Naive thymus-derived CD4-positive, alpha-beta T cell (primary cell): ENCODE measurements around the gene STX2. TPM values are rescaled to one million over a fixed set of nuclear protein-coding genes. Genes with fewer than 3 reads are reported as not detected.

ENCODE experiments used
- ATAC-seq: fragments of 150-1000 bp; cut with Tn5 transposase; 2 replicates; pipeline ENCODE4 v1.10.0; 2021; ENCODE audit warnings: mild to moderate bottlenecking, moderate library complexity
- CTCF ChIA-PET: fragments of 350-600 bp; sonication (Branson Sonifier 250); formaldehyde crosslinking; loops from one replicate; lab custom pipeline; 2021; ENCODE audit warnings: antibody characterized with exemption; lab: Charles Lee
- POLR2A ChIA-PET: fragments of 350-600 bp; sonication (Branson Sonifier 250); formaldehyde crosslinking; loops from one replicate; lab custom pipeline; 2021; ENCODE audit warnings: antibody characterized with exemption, inconsistent platforms; lab: Charles Lee
- DNase-seq, 9 donors: peaks; one replicate each; pipeline versions ENCODE4 v3.0.0 to v3.0.0-alpha.2; 2020 to 2022; ENCODE audit warnings: mixed read lengths in 1 of 9
- H3K27ac ChIP-seq: one replicate; pipeline ENCODE4 v1.7.0; 2013; ENCODE audit warnings: mild to moderate bottlenecking, low read depth, low read length, moderate library complexity
- H3K27me3 ChIP-seq, 2 donors: one replicate each; pipeline ENCODE4 v1.7.0; 2013; ENCODE audit warnings: low read length in 2 of 2, mild to moderate bottlenecking in 2 of 2, moderate library complexity in 2 of 2; ENCODE audit not compliant: control insufficient read depth in 2 of 2, insufficient read depth in 2 of 2
- H3K36me3 ChIP-seq, 3 experiments: 1 replicate in 2 of 3; 2 replicates in 1 of 3; pipeline ENCODE4 v1.7.0; 2013; ENCODE audit warnings: low read length in 3 of 3, mild to moderate bottlenecking in 3 of 3, moderate library complexity in 1 of 3; ENCODE audit not compliant: insufficient read depth in 3 of 3, control insufficient read depth in 2 of 3
- H3K4me1 ChIP-seq, 2 donors: one replicate each; pipeline ENCODE4 v1.7.0; 2013; ENCODE audit warnings: low read length in 2 of 2, mild to moderate bottlenecking in 2 of 2, moderate library complexity in 1 of 2; ENCODE audit not compliant: control insufficient read depth in 2 of 2, insufficient read depth in 2 of 2
- H3K4me3 ChIP-seq: 2 replicates; pipeline ENCODE4 v1.7.0; 2013; ENCODE audit warnings: mild to moderate bottlenecking, low read length
- H3K9me3 ChIP-seq, 3 experiments: 1 replicate in 2 of 3; 2 replicates in 1 of 3; pipeline ENCODE4 v1.7.0; 2013; ENCODE audit warnings: low read length in 3 of 3; ENCODE audit not compliant: control insufficient read depth in 2 of 3
- H3K27ac Mint-ChIP-seq, 9 donors: one replicate each; pipeline ENCODE4 v1.8.0; 2020 to 2022; ENCODE audit warnings: mixed read lengths in 9 of 9, mild to moderate bottlenecking in 8 of 9, moderate library complexity in 5 of 9, inconsistent platforms in 2 of 9
- H3K27me3 Mint-ChIP-seq, 5 donors: one replicate each; pipeline ENCODE4 v1.8.0; 2021 to 2022; ENCODE audit warnings: mixed read lengths in 5 of 5, mild to moderate bottlenecking in 1 of 5
- H3K36me3 Mint-ChIP-seq, 5 donors: one replicate each; pipeline ENCODE4 v1.8.0; 2020 to 2022; ENCODE audit warnings: mixed read lengths in 5 of 5, mild to moderate bottlenecking in 3 of 5, inconsistent platforms in 1 of 5
- H3K4me1 Mint-ChIP-seq, 7 donors: one replicate each; pipeline ENCODE4 v1.8.0; 2020 to 2022; ENCODE audit warnings: mixed read lengths in 7 of 7, mild to moderate bottlenecking in 3 of 7, inconsistent platforms in 1 of 7
- H3K4me3 Mint-ChIP-seq, 10 donors: one replicate each; pipeline ENCODE4 v1.8.0; 2020 to 2022; ENCODE audit warnings: mild to moderate bottlenecking in 10 of 10, mixed read lengths in 10 of 10, moderate library complexity in 6 of 10, inconsistent platforms in 2 of 10
- H3K9me3 Mint-ChIP-seq, 11 donors: one replicate each; pipeline ENCODE4 v1.8.0; 2020 to 2022; ENCODE audit warnings: mixed read lengths in 11 of 11, mild to moderate bottlenecking in 4 of 11, inconsistent platforms in 1 of 11, moderate library complexity in 1 of 11
- intact Hi-C, 2 donors: fragments of 100-400 bp; cut with micrococcal nuclease; formaldehyde crosslinking; loops; one replicate each; pipeline ENCODE4 v1.15.1; 2023
- polyA plus RNA-seq, 2 donors: library from polyadenylated mRNA; unstranded; fragments of 300-500 nt; fragmentation: Illumina TruSeq; gene quantifications; one replicate each; pipeline ENCODE4 v1.2.3, GENCODE V29; 2021
- total RNA-seq, 6 experiments: library from RNA in 5 of 6; stranded (reverse) in 5 of 6; gene quantifications; 1 replicate in 5 of 6; 2 replicates in 1 of 6; pipeline ENCODE4 v1.2.3 and lab custom pipeline; 2021 to 2026

Gene STX2
- total and polyA plus RNA-seq, 7 experiments from 2014 or later: 7.6 to 30.3 (median 19.0) TPM

GRCh38 chr12:130796985-130797686 lies 41.9 kb downstream of the STX2 start:
- peaks cover 0 to 18% (median 3%) of the 10 kb centered on the region in 7 donors for H3K4me1 Mint-ChIP-seq
- peak overlapping the region; percentile 21 to 90 (median 72) for H3K27ac Mint-ChIP-seq
- peak in 5 of 9 donors; percentile 5 to 38 (median 15) for DNase-seq
- Histone ChIP-seq H3K36me3 (peaks cover 0 to 63% (median 3%) of the 10 kb centered on the region in 3 experiments), H3K4me3 (peak overlapping the region; percentile 35), H3K9me3 (no peaks in the 10 kb centered on the region), H3K4me1 (peaks cover 0 to 5% of the 10 kb centered on the region in 2 donors), H3K27me3 (no peaks in the 10 kb centered on the region), H3K27ac (peak overlapping the region; percentile 36)
- peak overlapping the region in 9 of 10 donors; percentile 41 to 75 (median 59) for H3K4me3 Mint-ChIP-seq
- intact Hi-C loops: loop anchor here in 1 of 2 donors (2.0 kb wide), 1 partner anchor 20 kb away; no protein-coding TSS in a partner anchor
- peaks cover 22 to 70% (median 28%) of the 10 kb centered on the region in 5 donors for H3K36me3 Mint-ChIP-seq
- H3K9me3 Mint-ChIP-seq: peaks cover 0 to 2% (median 0%) of the 10 kb centered on the region in 11 donors
- H3K27me3 Mint-ChIP-seq: no peaks in the 10 kb centered on the region
- CTCF ChIA-PET: no interaction called here
- ATAC-seq: peak; percentile 85
- POLR2A ChIA-PET: no interaction called here

- intact Hi-C loops: loop anchor here in 1 of 2 donors (2.0 kb wide), 1 partner anchor 19 kb away; no protein-coding TSS in a partner anchor
- POLR2A ChIA-PET: no interaction called here
These were observed 43.1 kb downstream of the STX2 start for GRCh38 chr12:130795906-130796305.

GRCh38 chr12:130793554-130793849 lies 45.5 kb downstream of the STX2 start:
- Mint-ChIP-seq H3K27ac (no peak overlapping the region), H3K36me3 (peaks cover 11 to 63% (median 29%) of the 10 kb centered on the region in 5 donors)
- POLR2A ChIA-PET: no interaction called here

More at GRCh38 chr12:130795906-130796305, 43.1 kb downstream of the STX2 start:
- Histone ChIP-seq H3K27ac (no peak overlapping the region), H3K36me3 (peaks cover 0 to 61% (median 3%) of the 10 kb centered on the region in 3 experiments), H3K9me3 (no peaks in the 10 kb centered on the region), H3K4me1 (peaks cover 0 to 5% of the 10 kb centered on the region in 2 donors), H3K27me3 (no peaks in the 10 kb centered on the region), H3K4me3 (no peak overlapping the region)
- H3K27ac Mint-ChIP-seq: no peak overlapping the region
- DNase-seq: no peak
- H3K36me3 Mint-ChIP-seq: peaks cover 22 to 68% (median 29%) of the 10 kb centered on the region in 5 donors
- H3K4me3 Mint-ChIP-seq: no peak overlapping the region
- H3K4me1 Mint-ChIP-seq: peaks cover 0 to 18% (median 3%) of the 10 kb centered on the region in 7 donors
- no peaks in the 10 kb centered on the region for H3K27me3 Mint-ChIP-seq
- CTCF ChIA-PET: no interaction called here
- no peak for ATAC-seq
- H3K9me3 Mint-ChIP-seq: peaks cover 0 to 2% (median 0%) of the 10 kb centered on the region in 11 donors

GRCh38 chr12:130792821-130793553 lies 46.1 kb downstream of the STX2 start:
- H3K4me3 ChIP-seq: no peak overlapping the region
- H3K4me1 ChIP-seq: peaks cover 0 to 5% of the 10 kb centered on the region in 2 donors
- no peak for DNase-seq
- Mint-ChIP-seq H3K27me3 (no peaks in the 10 kb centered on the region), H3K36me3 (peaks cover 14 to 66% (median 32%) of the 10 kb centered on the region in 5 donors), H3K9me3 (peaks cover 0 to 5% (median 0%) of the 10 kb centered on the region in 11 donors), H3K4me1 (peaks cover 0 to 18% (median 3%) of the 10 kb centered on the region in 7 donors), H3K27ac (no peak overlapping the region), H3K4me3 (no peak overlapping the region)
- no peak for ATAC-seq
- H3K9me3 ChIP-seq: no peaks in the 10 kb centered on the region
- intact Hi-C loops: no loop called here
- no peak overlapping the region for H3K27ac ChIP-seq
- no peaks in the 10 kb centered on the region for H3K27me3 ChIP-seq
- H3K36me3 ChIP-seq: peaks cover 3 to 39% (median 5%) of the 10 kb centered on the region in 3 experiments
- ChIA-PET POLR2A (no interaction called here), CTCF (no interaction called here)

More at GRCh38 chr12:130793554-130793849, 45.5 kb downstream of the STX2 start:
- Histone ChIP-seq H3K36me3 (peaks cover 3 to 42% (median 5%) of the 10 kb centered on the region in 3 experiments), H3K9me3 (no peaks in the 10 kb centered on the region), H3K4me3 (no peak overlapping the region), H3K4me1 (peaks cover 0 to 5% of the 10 kb centered on the region in 2 donors), H3K27me3 (no peaks in the 10 kb centered on the region), H3K27ac (no peak overlapping the region)
- no peak for ATAC-seq
- intact Hi-C loops: no loop called here
- DNase-seq: no peak
- Mint-ChIP-seq H3K4me1 (peaks cover 0 to 18% (median 3%) of the 10 kb centered on the region in 7 donors), H3K4me3 (no peak overlapping the region), H3K27me3 (no peaks in the 10 kb centered on the region), H3K9me3 (no peaks in the 10 kb centered on the region)
- CTCF ChIA-PET: no interaction called here

GRCh38 chr12:130791629-130792028 lies 47.4 kb downstream of the STX2 start:
- no peak overlapping the region for H3K27ac ChIP-seq
- POLR2A ChIA-PET: no interaction called here
- peaks cover 0 to 14% (median 2%) of the 10 kb centered on the region in 11 donors for H3K9me3 Mint-ChIP-seq
- no peak overlapping the region for H3K4me3 ChIP-seq
- no peaks in the 10 kb centered on the region for H3K27me3 ChIP-seq
- CTCF ChIA-PET: no interaction called here
- H3K4me1 ChIP-seq: peaks cover 0 to 3% of the 10 kb centered on the region in 2 donors
- ATAC-seq (no peak), DNase-seq (no peak)
- no peaks in the 10 kb centered on the region for H3K9me3 ChIP-seq
- intact Hi-C loops: no loop called here
- peaks cover 11 to 66% (median 33%) of the 10 kb centered on the region in 5 donors for H3K36me3 Mint-ChIP-seq
- peaks cover 0 to 5% (median 0%) of the 10 kb centered on the region in 7 donors for H3K4me1 Mint-ChIP-seq
- H3K27ac Mint-ChIP-seq: no peak overlapping the region
- peaks cover 3 to 29% (median 5%) of the 10 kb centered on the region in 3 experiments for H3K36me3 ChIP-seq
- H3K4me3 Mint-ChIP-seq: no peak overlapping the region
- H3K27me3 Mint-ChIP-seq: no peaks in the 10 kb centered on the region

GRCh38 chr12:130788515-130788914 lies 50.5 kb downstream of the STX2 start:
- peaks cover 6 to 43% (median 11%) of the 10 kb centered on the region in 11 donors for H3K9me3 Mint-ChIP-seq
- H3K4me3 ChIP-seq: no peak overlapping the region
- no peaks in the 10 kb centered on the region for H3K27me3 ChIP-seq
- H3K4me1 ChIP-seq: no peaks in the 10 kb centered on the region
- H3K36me3 Mint-ChIP-seq: peaks cover 22 to 68% (median 52%) of the 10 kb centered on the region in 5 donors
- peaks cover 0 to 10% (median 0%) of the 10 kb centered on the region in 3 experiments for H3K9me3 ChIP-seq
- ChIA-PET POLR2A (no interaction called here), CTCF (no interaction called here)
- DNase-seq (no peak), ATAC-seq (no peak)
- no peaks in the 10 kb centered on the region for H3K27me3 Mint-ChIP-seq
- no peak overlapping the region for H3K27ac Mint-ChIP-seq
- no peak overlapping the region for H3K4me3 Mint-ChIP-seq
- intact Hi-C loops: no loop called here
- H3K36me3 ChIP-seq: peaks cover 3 to 13% (median 5%) of the 10 kb centered on the region in 3 experiments
- H3K27ac ChIP-seq: no peak overlapping the region
- peaks cover 0 to 4% (median 0%) of the 10 kb centered on the region in 7 donors for H3K4me1 Mint-ChIP-seq
